ENCODE measurements around the gene SLC38A3.

DNA sequence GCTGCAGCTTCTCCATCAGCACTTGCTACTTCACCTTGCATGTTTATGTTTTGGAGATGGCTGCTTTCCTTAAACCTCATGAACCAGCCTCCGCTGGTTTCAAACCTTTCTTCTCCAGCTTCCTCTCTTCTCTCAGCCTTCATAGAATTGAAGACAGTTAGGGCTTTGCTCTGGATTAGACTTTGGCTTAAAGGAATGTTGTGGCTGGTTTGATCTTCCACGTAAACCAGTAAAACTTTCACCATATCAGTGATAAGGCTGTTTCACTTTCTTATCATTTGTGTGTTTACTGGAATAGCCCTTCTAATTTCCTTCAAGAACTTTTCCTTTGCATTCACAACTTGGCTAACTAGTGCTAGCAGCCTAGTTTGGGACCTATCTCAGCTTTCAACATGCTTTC lies 25.4 kb upstream of the SLC38A3 start:
- no peak for TF ChIP-seq EZH2 (IDR thresholded peaks at IDR 0.05; ENCODE audit: insufficient read depth, poor library complexity, severe bottlenecking)
- TF ChIP-seq EZH2phosphoT487 (IDR thresholded peaks at IDR 0.05; ENCODE audit: insufficient read depth, low read depth): no peak

Data from GM23248 (cell line).